Measurements from ENCODE around the gene IMMP2L. TPM values are rescaled to one million over a fixed set of nuclear protein-coding genes. Genes with fewer than 3 reads are reported as not detected.

The IMMP2L gene
- total RNA-seq, 1 donor from 2014 or later = 31.9 TPM

- Mint-ChIP-seq H3K27ac (no peak overlapping the region), H3K36me3 (ENCODE audit: low read depth) (no peaks in the 10 kb centered on the region), H3K4me3 (no peak overlapping the region), H3K27me3 (no peaks in the 10 kb centered on the region), H3K4me1 (no peaks in the 10 kb centered on the region), H3K9me3 (no peaks in the 10 kb centered on the region)
- CTCF ChIA-PET = no interaction called here
- no peak for TF ChIP-seq CTCF (IDR thresholded peaks at IDR 0.05)
- POLR2A ChIA-PET = no interaction called here
- intact Hi-C loops (cut with micrococcal nuclease) = no loop called here
- no peak for DNase-seq
- no peak for ATAC-seq (ENCODE audit: low read depth)
Measured at GRCh38 chr7:111371437-111371836, 190.9 kb downstream of the IMMP2L start.

- no peak for TF ChIP-seq CTCF (IDR thresholded peaks at IDR 0.05)
- ChIA-PET POLR2A (no interaction called here), CTCF (no interaction called here)
- H3K36me3 Mint-ChIP-seq (ENCODE audit: low read depth) = peaks cover 1% of the 10 kb centered on the region
- H3K4me3 Mint-ChIP-seq = no peak overlapping the region
- H3K27ac Mint-ChIP-seq = no peak overlapping the region
- H3K4me1 Mint-ChIP-seq = no peaks in the 10 kb centered on the region
- ATAC-seq (ENCODE audit: low read depth) (no peak), DNase-seq (no peak)
- no peaks in the 10 kb centered on the region for H3K9me3 Mint-ChIP-seq
- no peaks in the 10 kb centered on the region for H3K27me3 Mint-ChIP-seq
- intact Hi-C loops (cut with micrococcal nuclease) = no loop called here
Measured at GRCh38 chr7:111370002-111370401, 192.3 kb downstream of the IMMP2L start.

- Mint-ChIP-seq H3K36me3 (ENCODE audit: low read depth) (peaks cover 1% of the 10 kb centered on the region), H3K9me3 (no peaks in the 10 kb centered on the region), H3K27me3 (no peaks in the 10 kb centered on the region), H3K4me1 (no peaks in the 10 kb centered on the region), H3K27ac (no peak overlapping the region), H3K4me3 (no peak overlapping the region)
- POLR2A ChIA-PET = no interaction called here
- no peak for TF ChIP-seq CTCF (IDR thresholded peaks at IDR 0.05)
- no peak for ATAC-seq (ENCODE audit: low read depth)
- CTCF ChIA-PET = no interaction called here
- intact Hi-C loops (cut with micrococcal nuclease) = no loop called here
- DNase-seq = no peak
Measured at GRCh38 chr7:111368381-111369065, 193.8 kb downstream of the IMMP2L start.

- no peak for TF ChIP-seq CTCF (IDR thresholded peaks at IDR 0.05)
- ChIA-PET POLR2A (no interaction called here), CTCF (interaction anchor here (0.6 kb wide), 1 partner anchor 266 kb away, joined by 4 read pairs; no protein-coding TSS in a partner anchor)
- Mint-ChIP-seq H3K4me3 (no peak overlapping the region), H3K9me3 (no peaks in the 10 kb centered on the region), H3K27me3 (no peaks in the 10 kb centered on the region), H3K27ac (no peak overlapping the region), H3K36me3 (ENCODE audit: low read depth) (peaks cover 1% of the 10 kb centered on the region), H3K4me1 (no peaks in the 10 kb centered on the region)
- intact Hi-C loops (cut with micrococcal nuclease) = no loop called here
- ATAC-seq (ENCODE audit: low read depth) (no peak), DNase-seq (no peak)
Measured at GRCh38 chr7:111364413-111364812, 197.9 kb downstream of the IMMP2L start.

- H3K9me3 Mint-ChIP-seq = no peaks in the 10 kb centered on the region
- ChIA-PET CTCF (no interaction called here), POLR2A (no interaction called here)
- no peak overlapping the region for H3K4me3 Mint-ChIP-seq
- H3K36me3 Mint-ChIP-seq (ENCODE audit: low read depth) = peaks cover 1% of the 10 kb centered on the region
- no peaks in the 10 kb centered on the region for H3K4me1 Mint-ChIP-seq
- no peak overlapping the region for H3K27ac Mint-ChIP-seq
- DNase-seq (no peak), ATAC-seq (ENCODE audit: low read depth) (no peak)
- H3K27me3 Mint-ChIP-seq = no peaks in the 10 kb centered on the region
- TF ChIP-seq CTCF (IDR thresholded peaks at IDR 0.05) = no peak
- intact Hi-C loops (cut with micrococcal nuclease) = no loop called here
Measured at GRCh38 chr7:111363099-111363498, 199.2 kb downstream of the IMMP2L start.
